Neuronal stem cell (in vitro differentiated cells): Measurements from ENCODE around the gene NSF.

Source experiments
- DNase-seq: peaks from one replicate; pipeline ENCODE4 v3.0.0-alpha.2; 2013; ENCODE audit warnings: low spot score
- H2AFZ ChIP-seq: one replicate; pipeline ENCODE4 v1.6.1; 2013; ENCODE audit warnings: mild to moderate bottlenecking, low read length, inconsistent platforms
- H2AK5ac ChIP-seq: 2 replicates; pipeline ENCODE4 v1.6.1; 2013; ENCODE audit warnings: low read depth, mild to moderate bottlenecking, inconsistent platforms, low read length, moderate library complexity, mixed read lengths
- H2BK120ac ChIP-seq: 2 replicates; pipeline ENCODE4 v1.6.1; 2013; ENCODE audit warnings: low read depth, mild to moderate bottlenecking, inconsistent platforms, low read length, moderate library complexity, mixed read lengths
- H2BK12ac ChIP-seq: one replicate; pipeline ENCODE4 v1.6.1; 2013; ENCODE audit warnings: low read length, inconsistent platforms
- H2BK15ac ChIP-seq: 2 replicates; pipeline ENCODE4 v1.6.1; 2013; ENCODE audit warnings: mild to moderate bottlenecking, low read length, inconsistent platforms, mixed read lengths
- H2BK5ac ChIP-seq: one replicate; pipeline ENCODE4 v1.6.1; 2013; ENCODE audit warnings: inconsistent platforms, mild to moderate bottlenecking, low read length, moderate library complexity
- H3K14ac ChIP-seq: one replicate; pipeline ENCODE4 v1.6.1; 2013; ENCODE audit warnings: low read length, inconsistent platforms
- H3K18ac ChIP-seq: 2 replicates; pipeline ENCODE4 v1.6.1; 2013; ENCODE audit warnings: low read length, inconsistent platforms
- H3K23ac ChIP-seq: 2 replicates; pipeline ENCODE4 v1.6.1; 2013; ENCODE audit warnings: low read depth, mild to moderate bottlenecking, mixed read lengths, low read length, inconsistent platforms; ENCODE audit not compliant: poor library complexity
- H3K27ac ChIP-seq: replicated peaks from 3 replicates; pipeline ENCODE4 v1.5.1; 2013; ENCODE audit warnings: low read length, inconsistent platforms
- H3K27me3 ChIP-seq, 3 experiments: 2 replicates each; pipeline ENCODE4 v1.6.1; 2013; ENCODE audit warnings: low read length in 3 of 3, mild to moderate bottlenecking in 2 of 3, inconsistent platforms in 1 of 3, low read depth in 1 of 3, mixed read lengths in 1 of 3, moderate library complexity in 1 of 3; ENCODE audit not compliant: control insufficient read depth in 3 of 3, insufficient read depth in 3 of 3
- H3K36me3 ChIP-seq, 2 donors: replicated peaks in 1 of 2; 2 replicates each; pipeline ENCODE4 v1.6.1; 2013; ENCODE audit warnings: low read length in 2 of 2; ENCODE audit not compliant: control insufficient read depth in 2 of 2, insufficient read depth in 2 of 2
- H3K4ac ChIP-seq: 2 replicates; pipeline ENCODE4 v1.6.1; 2013; ENCODE audit warnings: inconsistent platforms, mild to moderate bottlenecking, low read length, moderate library complexity
- H3K4me1 ChIP-seq, 2 donors: 1 replicate in 1 of 2; 2 replicates in 1 of 2; pipeline ENCODE4 v1.6.1; 2013; ENCODE audit warnings: low read length in 2 of 2, low read depth in 1 of 2; ENCODE audit not compliant: control insufficient read depth in 2 of 2, insufficient read depth in 1 of 2
- H3K4me2 ChIP-seq: one replicate; pipeline ENCODE4 v1.6.1; 2013; ENCODE audit warnings: mild to moderate bottlenecking, low read length, inconsistent platforms; ENCODE audit not compliant: insufficient read depth, poor library complexity, severe bottlenecking
- H3K4me3 ChIP-seq, 2 donors: 2 replicates each; pipeline ENCODE4 v1.5.1; 2013; ENCODE audit warnings: low read length in 2 of 2, mild to moderate bottlenecking in 2 of 2, inconsistent platforms in 1 of 2, moderate library complexity in 1 of 2
- H3K79me1 ChIP-seq: one replicate; pipeline ENCODE4 v1.6.1; 2013; ENCODE audit warnings: low read depth, mild to moderate bottlenecking, inconsistent platforms, low read length, moderate library complexity
- H3K9ac ChIP-seq: one replicate; pipeline ENCODE4 v1.6.1; 2013; ENCODE audit warnings: mild to moderate bottlenecking, low read depth, low read length, inconsistent platforms; ENCODE audit not compliant: poor library complexity
- H3K9me3 ChIP-seq, 2 donors: replicated peaks in 1 of 2; 2 replicates each; pipeline versions ENCODE3 to v1.6.1; 2013; ENCODE audit warnings: low read length in 2 of 2, mild to moderate bottlenecking in 2 of 2, inconsistent platforms in 1 of 2, low read depth in 1 of 2, mixed read lengths in 1 of 2, moderate library complexity in 1 of 2; ENCODE audit not compliant: control insufficient read depth in 2 of 2, insufficient read depth in 1 of 2
- H4K8ac ChIP-seq: one replicate; pipeline ENCODE4 v1.6.1; 2013; ENCODE audit warnings: low read depth, mild to moderate bottlenecking, inconsistent platforms, low read length, moderate library complexity
- H4K91ac ChIP-seq: one replicate; pipeline ENCODE4 v1.6.1; 2013; ENCODE audit warnings: low read length, low read depth, mild to moderate bottlenecking, inconsistent platforms; ENCODE audit not compliant: poor library complexity
- WGBS, 2 donors: extraction: QIAGEN DNeasy Blood & Tissue Kit; methylation state at CpG; one replicate each; pipeline ENCODE4 v1.1.7; 2013; ENCODE audit warnings: missing lambda C conversion rate in 2 of 2, mixed read lengths in 1 of 2; ENCODE audit not compliant: insufficient read length in 2 of 2, insufficient replicate concordance in 1 of 2; ENCODE audit errors: extremely low coverage in 2 of 2; 5-methylcytosine and 5-hydroxymethylcytosine counted together

NSF gene

DNA sequence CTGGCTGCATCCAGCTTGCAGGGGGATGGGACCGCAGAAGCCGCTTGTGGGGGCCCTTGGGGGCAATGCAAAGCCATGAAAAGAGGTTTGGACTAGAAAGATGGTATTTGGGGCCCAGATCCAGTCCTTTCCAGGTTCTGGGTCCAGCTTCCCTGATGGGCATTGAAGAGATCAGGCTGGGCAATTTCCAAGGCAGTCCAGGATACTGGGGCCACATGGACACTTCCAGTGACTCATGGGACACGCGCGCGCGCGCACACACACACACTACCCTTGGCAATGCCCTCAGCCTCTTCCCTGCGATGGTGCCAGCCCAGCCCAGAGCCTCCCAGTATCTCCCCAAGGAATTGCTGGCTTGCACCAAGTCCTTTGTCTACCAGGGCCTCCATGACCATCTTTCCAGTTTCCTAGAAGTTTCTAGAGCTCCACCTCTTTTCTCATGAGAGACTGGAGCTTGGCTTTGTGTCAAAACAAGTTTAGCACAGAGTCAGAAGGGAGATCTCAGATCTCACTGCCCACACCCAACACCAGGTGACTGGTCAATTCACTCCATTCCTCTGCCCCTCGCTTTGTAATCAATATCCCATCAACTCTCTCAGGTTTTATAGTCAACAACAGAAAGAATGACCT lies 183.8 kb downstream of the NSF start:
- peaks cover 0 to 27% (median 0%) of the 10 kb centered on the region in 3 experiments for H3K27me3 ChIP-seq
- H3K27ac ChIP-seq: no peak overlapping the region
- WGBS, 2 donors: no CpG with 5 or more reads among the region's 10 CpGs

DNA sequence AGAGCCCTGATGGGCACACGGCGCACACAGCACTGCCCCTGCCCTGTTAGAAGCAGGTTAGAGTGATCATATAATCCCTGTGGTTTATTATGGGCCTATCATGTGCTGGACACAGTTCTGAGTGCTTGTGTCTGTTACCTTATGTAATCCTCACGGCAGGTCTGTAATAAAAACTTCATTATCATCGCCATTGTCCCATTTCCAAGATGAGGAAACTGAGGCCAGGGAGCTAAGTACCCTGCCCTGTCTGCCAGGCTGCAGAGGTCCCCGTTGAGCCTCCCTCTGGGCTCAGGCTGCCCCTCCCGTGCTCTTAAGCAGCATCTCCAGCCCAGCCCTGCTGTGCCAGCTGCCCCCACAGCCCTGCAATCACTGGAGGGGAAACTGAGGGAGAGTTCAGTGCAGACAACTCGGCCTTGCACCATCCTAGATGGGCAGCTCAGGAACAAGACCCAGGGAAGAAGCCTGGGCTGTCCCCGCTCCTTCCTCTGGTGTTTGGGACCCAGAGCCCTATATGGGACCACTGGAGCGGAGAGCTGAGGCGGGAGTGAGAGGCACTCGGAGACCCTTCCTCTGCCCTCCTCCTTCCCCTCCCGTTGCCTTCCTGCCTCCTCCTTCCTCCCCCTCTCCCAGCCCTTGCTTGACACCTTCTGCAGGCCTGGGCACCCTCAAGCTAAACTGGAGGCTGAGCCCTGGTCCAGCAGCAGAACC lies 186.0 kb downstream of the NSF start:
- H3K4ac ChIP-seq: no peak overlapping the region
- peak overlapping the region; percentile 14 for H2BK5ac ChIP-seq
- peak overlapping the region; percentile 88 for H2BK15ac ChIP-seq
- peaks cover 0 to 23% (median 0%) of the 10 kb centered on the region in 3 experiments for H3K27me3 ChIP-seq
- H2AFZ ChIP-seq: no peak overlapping the region
- H3K9me3 ChIP-seq: no peaks in the 10 kb centered on the region
- H3K36me3 ChIP-seq: peaks cover 0 to 6% of the 10 kb centered on the region in 2 donors
- WGBS, 2 donors: no CpG with 5 or more reads among the region's 12 CpGs
- peak overlapping the region; percentile 50 for H3K9ac ChIP-seq
- H3K4me1 ChIP-seq: peaks cover 16 to 18% of the 10 kb centered on the region in 2 donors
- no peak overlapping the region for H4K8ac ChIP-seq
- H4K91ac ChIP-seq: no peak overlapping the region
- no peak overlapping the region for H2BK120ac ChIP-seq
- H3K4me3 ChIP-seq: no peak overlapping the region
- no peak overlapping the region for H3K4me2 ChIP-seq
- no peak for DNase-seq
- peak overlapping the region; percentile 17 for H2AK5ac ChIP-seq
- no peak overlapping the region for H2BK12ac ChIP-seq
- peak overlapping the region; percentile 70 for H3K18ac ChIP-seq
- no peak overlapping the region for H3K23ac ChIP-seq
- no peak overlapping the region for H3K14ac ChIP-seq
- no peak overlapping the region for H3K27ac ChIP-seq
- peaks cover 2% of the 10 kb centered on the region for H3K79me1 ChIP-seq

More for the DNA sequence above, 183.8 kb downstream of the NSF start:
- Histone ChIP-seq H3K14ac (no peak overlapping the region), H4K8ac (no peak overlapping the region), H3K23ac (no peak overlapping the region), H3K9ac (no peak overlapping the region), H2BK120ac (no peak overlapping the region), H3K79me1 (peaks cover 2% of the 10 kb centered on the region), H3K9me3 (no peaks in the 10 kb centered on the region), H2AK5ac (peak overlapping the region; percentile 60), H2BK5ac (no peak overlapping the region), H3K18ac (no peak overlapping the region), H3K36me3 (peaks cover 0 to 12% of the 10 kb centered on the region in 2 donors), H2BK12ac (no peak overlapping the region), H3K4me1 (peaks cover 18 to 26% of the 10 kb centered on the region in 2 donors), H2BK15ac (peak overlapping the region; percentile 38), H4K91ac (no peak overlapping the region), H2AFZ (no peak overlapping the region), H3K4ac (no peak overlapping the region), H3K4me2 (no peak overlapping the region), H3K4me3 (no peak overlapping the region)
- no peak for DNase-seq

DNA sequence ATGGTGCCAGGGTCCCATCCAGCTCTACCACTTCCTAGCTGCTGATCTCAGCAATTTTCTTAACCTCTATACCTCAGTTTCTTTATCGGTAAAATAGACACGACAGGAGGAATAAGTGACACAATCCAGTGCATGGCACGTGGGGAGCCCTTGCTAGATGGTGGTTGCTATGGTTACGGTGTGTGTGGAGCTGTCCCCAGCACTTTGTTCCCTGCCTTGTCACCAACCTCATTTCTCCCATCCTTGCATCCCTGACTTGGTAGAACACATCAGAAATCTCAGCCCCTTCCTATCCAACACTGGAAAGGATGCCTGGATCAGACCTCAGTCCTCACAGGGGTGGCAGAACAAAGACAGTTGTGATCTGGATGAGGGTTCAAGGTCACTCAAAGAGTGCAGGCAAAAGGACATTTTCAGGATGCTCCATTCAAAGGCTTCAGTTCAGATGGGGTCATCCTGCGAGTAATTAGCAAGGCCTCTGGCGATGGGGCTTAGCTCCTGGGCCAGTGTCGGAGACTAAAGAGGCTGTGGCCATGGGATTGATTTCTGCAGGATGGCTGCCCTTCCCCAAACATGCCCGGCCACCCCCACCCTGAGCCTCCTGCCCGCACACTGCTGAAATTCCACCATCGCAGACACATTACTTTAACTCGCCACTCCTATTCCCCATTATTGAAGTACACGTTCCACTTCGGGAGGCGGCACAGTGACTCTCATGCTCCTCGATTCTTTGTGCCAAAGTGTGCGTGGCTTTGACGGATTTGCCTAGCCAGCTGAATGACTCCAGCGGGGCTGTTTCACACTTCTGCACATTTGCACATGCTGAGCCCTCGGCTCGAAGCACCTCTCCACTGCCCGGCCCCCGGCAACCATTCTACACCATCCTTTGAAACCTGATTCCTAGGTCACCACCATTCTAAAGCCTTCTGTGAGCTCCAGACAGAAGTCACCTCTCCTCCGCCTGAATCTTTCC lies 187.8 kb downstream of the NSF start:
- Histone ChIP-seq H3K4me2 (no peak overlapping the region), H4K91ac (no peak overlapping the region), H3K27me3 (peaks cover 0 to 14% (median 0%) of the 10 kb centered on the region in 3 experiments), H3K23ac (no peak overlapping the region), H3K4me1 (peaks cover 7 to 15% of the 10 kb centered on the region in 2 donors), H2AFZ (no peak overlapping the region), H2BK5ac (no peak overlapping the region), H2AK5ac (no peak overlapping the region), H3K4me3 (no peak overlapping the region), H2BK12ac (no peak overlapping the region), H2BK15ac (no peak overlapping the region), H3K79me1 (no peaks in the 10 kb centered on the region), H3K9me3 (no peaks in the 10 kb centered on the region), H4K8ac (no peak overlapping the region), H3K27ac (no peak overlapping the region), H3K9ac (no peak overlapping the region), H3K36me3 (peaks cover 0 to 5% of the 10 kb centered on the region in 2 donors), H3K18ac (no peak overlapping the region), H2BK120ac (no peak overlapping the region), H3K14ac (no peak overlapping the region), H3K4ac (no peak overlapping the region)
- no peak for DNase-seq
- WGBS, 2 donors: no CpG with 5 or more reads among the region's 23 CpGs
